GM03348 (cell line): ENCODE results near the gene RASSF4.

Source experiments
- DNase-seq: peaks from one replicate; pipeline ENCODE4 v3.0.0; 2012; ENCODE audit warnings: low spot score

The RASSF4 gene, protein sequence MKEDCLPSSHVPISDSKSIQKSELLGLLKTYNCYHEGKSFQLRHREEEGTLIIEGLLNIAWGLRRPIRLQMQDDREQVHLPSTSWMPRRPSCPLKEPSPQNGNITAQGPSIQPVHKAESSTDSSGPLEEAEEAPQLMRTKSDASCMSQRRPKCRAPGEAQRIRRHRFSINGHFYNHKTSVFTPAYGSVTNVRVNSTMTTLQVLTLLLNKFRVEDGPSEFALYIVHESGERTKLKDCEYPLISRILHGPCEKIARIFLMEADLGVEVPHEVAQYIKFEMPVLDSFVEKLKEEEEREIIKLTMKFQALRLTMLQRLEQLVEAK

DNA sequence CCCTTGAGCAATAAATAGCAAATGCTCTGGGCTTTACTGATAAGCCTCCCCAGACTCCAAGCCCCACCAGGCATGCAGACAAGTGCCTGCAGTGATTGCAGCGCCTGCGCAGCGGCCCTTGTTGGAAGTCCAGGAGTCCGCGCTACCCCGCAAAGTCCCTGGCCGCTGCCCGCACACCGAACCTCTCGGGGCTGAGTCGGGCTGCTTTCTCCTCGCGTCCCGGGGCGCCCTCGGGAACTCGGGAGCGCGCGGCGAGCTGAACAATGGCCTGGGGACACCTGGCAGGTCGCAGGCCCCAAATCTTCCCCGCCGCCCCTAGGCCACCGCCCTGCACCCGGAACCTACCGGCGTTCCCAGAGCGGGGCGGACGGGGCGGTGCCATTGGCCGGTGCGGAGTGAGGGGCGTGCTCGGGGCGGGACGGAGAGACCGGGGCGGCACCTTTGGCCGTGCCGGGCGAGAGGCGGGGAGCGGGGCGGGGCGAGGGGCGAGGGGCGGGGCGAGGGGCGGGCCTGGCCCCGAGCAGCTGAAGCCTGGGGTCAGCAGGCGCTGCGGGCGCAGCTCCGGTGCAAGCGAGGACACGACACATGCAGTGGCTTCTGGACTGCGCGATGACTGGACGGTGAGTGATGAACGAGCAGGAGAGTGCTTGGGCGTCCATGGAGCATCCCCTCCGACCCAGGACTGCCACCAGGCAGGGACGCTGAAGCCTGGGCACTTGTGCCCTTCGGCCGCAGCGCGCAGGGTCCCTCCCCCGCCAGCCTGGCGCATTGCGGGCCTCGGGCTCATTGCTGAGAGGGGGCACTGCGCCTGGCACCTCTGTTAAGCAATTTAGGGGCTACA, at the start of gene RASSF4:
RASSF4 (plus strand) TSS at position 556 of the 841 bp plus-strand sequence. CDS start 10,401 bp downstream, outside the sequence.
- DNase-seq = peak; percentile 99

DNA sequence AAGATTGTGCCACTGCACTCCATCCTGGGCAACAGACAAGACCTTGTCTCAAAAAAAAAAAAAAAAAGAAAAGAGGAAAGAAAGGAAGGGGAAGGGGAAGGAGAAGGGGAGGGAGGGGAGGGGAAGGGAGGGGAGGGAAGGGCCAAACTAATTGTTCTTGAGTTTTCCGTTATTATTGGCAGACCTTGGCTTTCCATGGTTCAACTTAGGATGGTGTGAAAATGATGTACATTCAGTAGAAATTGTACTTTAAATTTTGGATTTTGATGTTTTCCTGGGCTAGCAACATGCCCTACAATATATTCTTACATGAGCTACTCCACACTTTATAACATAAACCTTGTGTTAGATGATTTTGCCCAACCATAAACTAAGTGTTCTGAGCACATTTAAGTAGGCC, 49.7 kb upstream of the RASSF4 start:
- DNase-seq = no peak

DNA sequence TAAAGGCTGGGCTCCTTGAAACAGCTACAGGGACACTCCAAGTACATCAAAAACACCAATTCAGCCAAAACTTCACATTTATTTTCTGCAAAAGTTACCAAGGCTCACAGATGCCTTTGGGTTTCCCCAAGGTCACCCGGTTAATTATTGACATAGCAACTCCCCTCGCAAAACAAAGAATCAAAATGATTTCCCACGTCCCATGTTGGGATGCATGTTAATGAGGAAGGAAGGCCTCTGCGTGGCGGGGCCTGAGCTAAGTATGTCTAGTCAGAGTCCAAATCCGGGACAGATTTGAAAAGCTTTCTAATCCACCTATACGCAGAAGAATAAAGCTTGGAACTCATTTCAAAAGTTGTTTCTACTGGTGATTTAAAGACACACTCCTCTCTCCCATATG, 49.0 kb upstream of the RASSF4 start:
- no peak for DNase-seq

DNA sequence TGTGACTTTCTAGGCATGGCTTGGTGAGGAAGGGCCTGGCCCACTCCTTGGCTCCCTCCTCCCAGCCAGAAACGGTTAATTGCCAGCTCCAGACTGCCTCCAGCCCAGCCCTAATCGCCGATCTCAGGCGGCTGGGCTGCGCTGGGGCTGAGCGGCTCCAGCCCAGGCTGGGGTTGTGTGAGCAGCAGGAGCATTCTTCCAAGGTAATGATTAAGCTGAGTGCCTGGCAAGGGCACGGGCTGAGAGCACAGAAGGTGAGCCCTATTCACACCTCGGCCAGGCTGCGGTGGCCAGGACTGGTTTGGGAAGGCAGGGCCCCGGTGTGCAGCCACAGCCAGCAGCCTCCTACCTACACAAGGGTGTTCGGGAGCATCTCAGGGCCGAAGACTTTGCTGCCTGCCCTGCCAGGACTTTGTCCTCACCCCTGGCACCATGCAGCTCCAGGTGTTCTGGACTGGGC, 48.5 kb upstream of the RASSF4 start, which contains the start of gene TMEM72:
TMEM72 (plus strand) TSS at position 257 of the 460 bp plus-strand sequence; CDS start at position 433, 176 bp downstream.
- DNase-seq = no peak

DNA sequence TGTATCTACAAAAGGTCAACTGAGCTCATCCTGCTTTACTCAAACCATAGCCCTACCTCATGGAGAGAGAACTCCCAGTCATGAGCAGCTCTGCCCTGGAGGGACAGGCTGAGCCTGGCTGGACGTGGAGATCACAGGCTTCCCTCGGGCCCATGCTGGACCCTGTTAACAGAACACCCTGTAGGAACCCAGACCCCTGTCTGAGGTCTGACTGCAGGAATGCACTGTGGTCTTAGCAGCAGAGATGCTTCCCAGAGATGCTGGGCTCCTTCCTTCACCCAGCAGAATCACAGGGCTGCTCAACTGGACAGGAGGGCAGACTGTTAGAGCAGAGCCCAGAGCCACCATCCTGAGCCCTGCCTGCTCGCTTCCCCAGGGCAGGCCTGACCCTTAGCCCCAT, 47.7 kb upstream of the RASSF4 start:
- DNase-seq = no peak

DNA sequence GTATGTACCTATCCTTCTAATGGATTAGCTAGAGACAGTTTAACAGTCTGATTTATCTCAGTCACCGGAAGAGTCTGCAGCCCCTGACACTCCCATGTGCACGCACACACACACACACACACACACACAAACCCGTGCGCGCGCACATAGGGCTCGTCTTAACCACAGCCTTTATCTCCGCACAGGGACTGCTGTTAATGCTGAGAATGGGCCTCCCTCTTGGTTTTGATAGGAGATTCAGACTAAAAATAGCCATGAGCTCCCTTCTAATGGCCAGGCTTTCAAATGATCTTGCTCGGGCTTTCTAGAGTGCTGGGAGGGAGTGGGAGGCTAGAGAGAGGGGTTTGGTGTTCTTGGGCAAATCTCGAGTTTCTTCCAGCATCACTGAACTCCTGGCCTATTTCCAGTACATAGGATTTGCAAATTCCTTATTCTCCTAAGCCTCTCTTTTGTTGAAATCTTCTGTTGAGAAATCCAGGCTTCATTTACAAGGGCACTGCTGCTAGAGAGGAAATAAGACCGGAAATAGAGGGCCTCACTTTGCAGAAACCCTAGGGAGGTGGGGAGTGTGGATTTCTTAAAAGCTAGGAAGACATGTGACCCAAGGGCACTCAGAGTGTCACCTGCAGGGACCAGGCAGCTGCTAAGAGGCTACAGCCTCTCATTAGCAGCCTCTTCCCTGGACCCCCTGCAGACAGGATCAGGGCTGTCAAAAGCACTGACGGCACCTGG, 46.1 kb upstream of the RASSF4 start:
- no peak for DNase-seq

DNA sequence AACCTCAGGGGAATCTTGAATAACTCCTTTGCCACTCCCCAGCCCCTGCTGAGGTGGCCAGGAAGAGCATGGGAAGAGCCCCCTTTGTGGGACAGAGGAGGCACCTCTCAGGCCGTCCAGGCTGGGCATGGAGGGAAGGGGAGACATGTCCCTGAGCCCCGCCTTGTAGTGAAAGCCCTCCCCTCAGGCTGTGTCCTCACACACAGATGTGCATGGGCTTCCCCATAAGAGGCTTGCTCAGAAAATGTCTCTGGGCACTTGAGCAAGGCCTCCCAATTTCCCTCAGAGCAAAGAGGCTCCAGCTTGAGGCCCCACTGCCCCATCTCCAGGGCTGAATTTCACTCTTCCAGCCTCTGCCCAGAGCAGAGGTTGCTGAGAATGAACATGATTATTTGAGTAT, 44.7 kb upstream of the RASSF4 start:
- DNase-seq = no peak

DNA sequence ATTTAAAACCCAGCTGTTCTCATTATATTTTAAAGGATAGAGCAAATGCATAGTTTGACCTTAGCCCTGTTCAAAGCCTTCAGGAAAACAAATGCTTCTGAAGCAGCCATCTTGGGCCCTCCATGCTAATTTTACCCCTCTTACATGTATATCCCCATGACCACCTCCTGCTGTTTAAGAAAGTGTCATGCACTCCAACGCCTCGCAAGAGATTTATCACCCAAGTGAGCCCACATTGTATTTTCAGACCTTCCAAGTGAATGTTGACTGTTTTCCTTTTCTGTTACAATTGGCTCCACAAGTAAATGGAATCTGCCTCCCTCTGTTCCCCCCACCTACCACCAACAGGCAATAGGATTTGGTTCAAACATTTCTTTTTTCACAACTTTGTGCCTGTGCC, 43.2 kb upstream of the RASSF4 start:
- DNase-seq = no peak

DNA sequence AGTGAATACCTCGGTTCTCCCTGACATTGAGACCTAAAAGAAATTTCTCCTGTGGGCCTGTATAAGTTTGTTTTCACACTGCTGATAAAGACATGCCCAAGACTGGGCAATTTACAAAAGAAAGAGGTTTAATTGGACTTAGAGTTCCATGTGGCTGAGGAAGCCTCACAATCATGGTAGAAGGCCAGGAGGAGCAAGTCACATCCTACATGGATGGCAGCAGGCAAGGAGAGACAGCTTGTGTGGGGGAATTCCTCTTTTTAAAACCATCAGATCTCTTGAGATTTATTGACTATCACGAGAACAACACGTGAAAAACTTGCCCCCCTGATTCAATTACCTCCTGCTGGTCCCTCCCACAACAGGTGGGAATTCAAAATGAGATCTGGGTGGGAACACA, 41.8 kb upstream of the RASSF4 start:
- no peak for DNase-seq

DNA sequence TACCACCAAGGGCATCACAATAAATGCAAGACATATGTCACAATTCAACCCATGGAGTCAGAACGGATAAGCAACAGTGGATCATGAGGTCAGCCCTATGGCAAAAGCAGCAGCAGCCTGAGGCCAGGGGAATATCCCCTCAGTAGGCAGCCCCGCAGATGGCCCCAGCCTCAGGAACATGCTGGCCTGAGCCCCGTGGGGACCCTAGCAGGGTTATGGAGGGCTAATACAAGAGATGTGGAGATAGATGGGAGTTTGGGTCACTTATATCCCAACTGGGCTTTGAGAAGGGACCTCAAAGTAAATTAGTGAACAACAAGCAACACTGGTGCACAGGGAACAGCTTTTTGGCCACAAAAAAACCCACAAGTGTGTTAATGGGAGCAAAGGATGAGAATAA, 39.4 kb upstream of the RASSF4 start:
- DNase-seq = no peak

DNA sequence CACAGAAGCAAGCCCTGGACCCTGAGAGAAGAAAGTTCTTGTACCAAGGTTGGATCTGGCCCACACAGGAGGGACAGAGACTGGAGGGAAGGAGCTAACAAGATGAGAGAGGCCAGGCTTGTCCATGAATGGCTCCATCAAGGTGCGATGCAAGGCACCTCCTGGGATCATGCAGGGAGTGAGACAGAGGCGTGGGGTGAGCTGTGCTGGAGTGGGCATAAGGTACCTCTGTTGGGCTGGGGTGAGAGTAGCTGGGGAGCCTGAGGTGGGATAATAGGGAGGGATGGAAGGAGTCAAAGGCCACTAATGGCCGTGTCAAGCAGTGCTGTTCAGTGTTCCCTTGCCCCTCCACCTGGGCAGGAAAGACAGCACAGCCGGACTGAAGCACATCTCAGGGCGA, 38.5 kb upstream of the RASSF4 start:
- no peak for DNase-seq

DNA sequence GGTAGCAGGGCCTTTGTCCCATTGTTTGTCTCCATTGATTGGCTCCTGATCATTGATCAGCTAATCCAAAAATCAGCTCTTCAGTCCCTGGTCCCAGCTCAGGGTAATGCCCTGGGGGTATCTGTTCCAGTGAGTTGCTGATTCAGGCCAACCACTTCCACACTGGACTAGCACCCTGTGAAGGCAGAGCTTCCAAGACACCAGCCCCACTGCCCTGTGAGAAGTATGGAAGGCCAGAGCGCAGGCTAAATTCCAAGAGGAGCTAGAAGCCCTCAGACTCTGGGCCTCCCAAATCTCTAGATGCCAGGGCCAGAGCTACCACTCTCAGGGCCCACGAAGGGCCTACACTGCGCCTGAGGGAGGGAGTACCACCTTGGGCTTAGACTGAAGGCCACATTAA, 38.1 kb upstream of the RASSF4 start:
- DNase-seq = no peak

DNA sequence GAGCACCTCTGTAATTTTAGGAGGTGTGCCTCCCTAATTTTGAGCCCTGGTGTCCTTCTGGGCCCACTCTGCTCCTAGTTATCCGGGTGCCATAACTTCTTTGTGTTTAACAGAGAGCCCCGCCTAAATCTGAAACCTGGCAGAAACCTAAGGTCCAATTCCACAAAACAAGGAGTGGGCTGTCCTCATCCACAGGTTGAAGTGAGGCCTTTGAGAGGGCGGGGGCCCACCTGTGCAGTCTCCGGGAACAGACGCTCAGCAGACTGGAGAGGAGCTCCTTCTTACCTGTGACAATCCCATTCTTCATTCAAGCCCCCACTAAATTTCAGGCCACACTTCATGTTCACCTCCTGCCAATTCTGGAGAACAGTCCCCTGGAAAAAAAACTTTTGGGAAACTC, 37.6 kb upstream of the RASSF4 start:
- no peak for DNase-seq

DNA sequence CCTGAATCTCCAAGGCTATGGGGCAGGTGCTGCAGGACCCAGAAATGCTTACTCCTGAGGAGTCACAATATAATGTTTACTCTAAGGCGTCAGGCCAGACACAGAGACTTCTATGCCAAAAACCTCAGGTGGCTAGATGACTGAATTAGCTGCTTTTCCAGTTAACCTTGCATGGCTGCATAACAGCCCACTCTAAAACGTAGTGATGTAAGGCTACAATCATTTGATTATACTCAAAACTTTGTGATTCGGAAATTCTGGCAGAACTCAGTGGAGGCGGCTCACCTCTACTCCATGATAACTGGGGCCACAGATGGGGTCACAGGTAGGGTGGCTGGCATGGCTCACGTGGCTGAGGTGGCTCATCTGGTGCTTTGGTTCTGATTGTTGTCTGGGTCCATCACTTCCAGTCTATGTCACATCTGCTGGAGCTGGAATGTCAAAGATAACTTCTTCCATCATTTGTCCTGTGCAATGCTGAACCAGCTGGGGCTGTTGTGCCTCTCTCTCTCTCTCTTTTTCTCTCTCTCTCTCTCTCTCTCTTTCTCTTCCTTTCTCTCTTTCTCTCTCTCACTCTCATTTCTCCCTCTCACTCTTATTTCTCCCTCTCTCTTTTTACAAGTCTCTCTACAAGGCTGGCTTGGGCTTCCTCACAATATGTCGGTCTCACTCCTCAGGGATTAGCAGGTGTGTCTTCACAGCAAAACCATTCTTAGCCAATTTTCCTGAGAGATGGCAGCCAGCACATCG, 36.6 kb upstream of the RASSF4 start:
- DNase-seq = no peak

DNA sequence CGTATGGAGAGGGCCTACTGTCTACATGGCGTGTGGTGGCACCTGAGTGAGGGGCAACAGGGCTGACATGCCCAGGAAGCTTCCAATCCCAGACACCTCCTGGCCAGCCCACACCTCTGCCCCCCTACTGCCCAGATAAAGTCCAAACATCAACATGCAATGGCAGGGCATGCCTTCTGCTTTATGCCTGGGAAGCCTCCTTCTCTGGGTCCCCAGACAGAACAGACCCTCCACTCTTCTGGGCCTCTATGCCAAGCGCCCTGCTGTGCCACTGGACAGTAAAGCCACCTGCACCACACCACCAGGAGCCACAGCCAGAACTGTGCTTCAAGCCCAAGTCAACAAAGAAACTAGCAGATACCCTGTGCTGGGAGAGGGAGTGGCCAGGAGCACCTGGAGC, 36.0 kb upstream of the RASSF4 start:
- DNase-seq = no peak

DNA sequence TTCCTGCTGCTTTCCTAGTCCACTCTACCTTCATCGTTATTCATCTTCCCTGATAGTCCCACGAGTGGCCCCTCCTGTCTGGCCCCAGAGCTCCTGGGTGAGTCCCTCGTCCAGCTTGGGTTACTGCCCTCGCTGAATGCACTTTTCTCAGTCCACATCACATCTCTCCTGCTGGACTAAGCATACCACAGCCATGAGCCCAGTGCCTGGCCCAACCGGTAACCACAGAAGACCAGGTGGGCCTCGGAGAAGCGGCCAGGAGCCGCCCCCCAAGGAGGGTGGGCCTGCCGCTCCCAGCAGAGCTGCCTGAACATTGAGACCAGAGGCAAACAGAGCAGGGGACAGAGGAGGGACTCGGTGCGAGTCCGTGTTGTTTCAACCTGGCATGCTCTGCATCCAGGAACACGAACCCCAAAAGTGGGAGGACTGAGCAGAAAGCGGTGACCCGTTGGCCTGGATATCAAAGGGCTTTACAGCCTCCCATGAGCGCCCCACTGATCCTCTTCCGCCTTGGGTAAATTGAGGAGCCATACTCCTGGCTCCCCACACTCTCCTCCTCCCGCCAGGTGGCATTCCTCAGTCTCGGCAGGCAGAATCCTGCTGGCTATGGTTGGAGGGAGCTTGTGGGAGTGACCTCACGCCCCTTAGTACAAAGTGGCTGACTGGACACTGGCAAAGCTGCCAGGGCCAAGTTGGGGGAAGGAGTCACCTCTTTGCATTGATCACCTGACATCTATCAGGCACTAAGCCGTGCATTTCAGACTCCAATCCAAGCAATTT, 35.2 kb upstream of the RASSF4 start:
- DNase-seq = no peak

DNA sequence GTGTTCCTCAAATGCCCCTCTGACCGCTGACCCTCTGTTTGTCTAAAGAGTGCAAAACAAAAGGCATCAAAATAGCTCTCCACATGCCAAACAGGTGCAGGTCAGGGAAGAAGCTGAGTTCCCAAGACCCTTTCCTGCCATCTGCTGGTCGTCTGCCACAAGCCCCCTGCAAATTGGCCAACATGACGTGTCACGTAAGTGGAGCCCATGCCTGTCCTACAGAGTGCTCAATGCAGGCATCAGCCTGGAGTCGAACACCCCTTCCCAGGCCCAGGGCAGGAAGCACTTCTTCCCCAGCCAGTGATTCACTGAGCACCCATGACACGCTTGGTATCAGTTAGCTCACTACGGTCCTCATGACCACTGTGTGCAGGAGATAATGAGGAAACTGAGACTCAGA, 34.4 kb upstream of the RASSF4 start:
- DNase-seq = no peak

DNA sequence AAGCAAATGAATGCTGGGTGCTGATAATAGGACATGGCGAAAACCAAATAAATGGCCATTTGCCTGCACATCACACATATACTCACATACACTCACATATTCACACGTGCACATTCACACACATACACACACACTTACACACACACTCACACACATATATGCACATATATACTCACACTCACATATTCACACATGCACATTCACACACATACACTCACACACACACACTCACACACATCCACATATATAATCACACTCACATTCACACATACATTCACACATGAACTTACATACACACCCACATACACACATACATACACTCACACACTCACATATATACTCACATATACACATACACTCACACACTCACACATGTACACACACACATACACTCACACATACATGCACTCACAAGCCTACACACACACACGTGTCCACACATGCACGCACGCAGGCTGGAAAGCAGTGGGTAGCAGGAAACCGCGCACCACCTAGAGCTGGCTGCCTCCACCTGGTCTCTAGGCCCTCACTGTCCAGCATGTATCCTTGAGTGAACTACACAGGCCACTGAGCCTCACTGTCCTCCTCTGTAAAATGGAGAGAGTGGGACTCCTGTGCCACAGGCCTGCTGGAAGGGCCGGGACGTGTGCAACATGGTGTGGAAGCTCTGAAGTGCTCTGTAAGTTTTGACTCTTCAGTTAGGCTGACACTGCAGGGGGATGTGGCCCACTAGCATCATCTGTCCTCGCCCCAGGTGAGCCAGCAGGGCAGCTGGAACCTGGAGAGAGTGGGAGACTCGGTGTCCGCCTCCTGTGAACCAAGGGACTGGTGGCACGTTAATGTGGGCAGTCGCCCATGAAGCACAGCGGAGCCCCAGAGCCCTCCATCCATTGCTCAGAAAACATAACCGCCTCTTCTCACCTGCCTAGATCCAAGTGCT, 33.5 kb upstream of the RASSF4 start:
- DNase-seq = no peak

DNA sequence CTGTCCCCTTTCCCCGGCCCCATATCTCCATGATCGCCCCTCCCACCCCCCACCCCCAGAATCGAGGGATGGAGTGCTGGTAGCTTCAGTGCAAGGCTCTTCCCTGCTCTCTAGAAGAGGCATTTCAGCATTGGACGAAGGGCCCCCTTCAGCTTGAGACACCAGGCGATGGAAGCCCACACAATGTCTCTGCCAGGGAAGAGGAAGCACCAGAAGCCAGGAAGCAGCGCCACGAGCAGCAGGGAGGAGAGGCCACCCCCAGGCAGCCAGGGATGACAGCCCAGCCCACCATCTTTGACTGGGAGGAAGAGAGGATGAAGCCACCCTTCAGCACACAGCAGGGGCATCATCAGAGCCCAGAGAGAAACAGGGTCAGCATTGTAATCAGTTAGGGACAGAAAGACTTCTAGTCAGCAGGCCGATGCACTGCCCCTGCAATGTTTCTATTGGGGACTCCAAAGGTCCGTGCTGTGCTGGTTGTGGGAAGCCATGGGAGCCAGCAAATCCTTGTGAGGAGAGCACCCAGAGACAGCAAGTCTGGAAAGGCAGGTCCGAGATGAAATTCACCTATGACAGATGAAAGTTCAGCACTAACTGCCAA, 32.8 kb upstream of the RASSF4 start:
- DNase-seq = no peak

DNA sequence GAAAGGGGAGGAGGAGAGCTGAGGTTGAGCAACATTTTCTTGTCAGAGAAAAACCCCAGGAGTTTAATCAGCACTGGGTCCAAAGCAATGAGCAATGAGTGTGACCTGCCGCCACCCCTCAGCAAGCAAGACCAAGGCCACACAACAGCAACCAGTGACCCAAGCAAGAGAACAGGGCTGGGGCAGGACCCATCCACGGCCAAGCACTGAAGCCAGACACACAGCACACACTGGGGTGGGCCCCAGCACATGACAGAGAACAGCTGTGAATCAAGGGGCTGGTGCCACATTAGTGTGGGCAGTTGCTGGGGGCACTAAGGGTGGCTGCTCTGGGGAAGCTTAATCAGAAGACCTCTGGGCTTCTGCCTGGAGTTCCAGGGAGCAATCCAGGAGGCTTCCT, 32.2 kb upstream of the RASSF4 start:
- DNase-seq = no peak
